CD14-positive monocyte (primary cell): ENCODE measurements around the gene MACC1. TPM values are rescaled to one million over a fixed set of nuclear protein-coding genes. Genes with fewer than 3 reads are reported as not detected.
A peak's percentile ranks its signal among the peaks of the same experiment; 100 is the strongest.

Experiments used
- DNase-seq, 3 donors: peaks; one replicate each; pipeline ENCODE4 v3.0.0-alpha.2; 2011 to 2022
- H2AFZ ChIP-seq: 2 replicates; pipeline ENCODE4 v1.6.0; 2012; ENCODE audit warnings: mild to moderate bottlenecking, low read depth, low read length, inconsistent platforms; ENCODE audit not compliant: insufficient read depth, poor library complexity, severe bottlenecking
- H3K27ac ChIP-seq, 2 donors: 1 replicate in 1 of 2; 2 replicates in 1 of 2; pipeline ENCODE4 v1.5.1; 2012 to 2013; ENCODE audit warnings: low read length in 2 of 2, control low read depth in 1 of 2, inconsistent platforms in 1 of 2, low read depth in 1 of 2, mild to moderate bottlenecking in 1 of 2
- H3K27me3 ChIP-seq, 2 donors: one replicate each; pipeline versions ENCODE4 v1.6.0 to v1.6.1; 2011 to 2013; ENCODE audit warnings: low read length in 2 of 2; ENCODE audit not compliant: control insufficient read depth in 2 of 2, insufficient read depth in 2 of 2
- H3K36me3 ChIP-seq, 2 donors: replicated peaks in 1 of 2; 1 replicate in 1 of 2; 2 replicates in 1 of 2; pipeline versions ENCODE4 v1.5.1 to v1.6.1; 2012 to 2013; ENCODE audit warnings: low read length in 2 of 2, control low read depth in 1 of 2, inconsistent platforms in 1 of 2, mild to moderate bottlenecking in 1 of 2; ENCODE audit not compliant: insufficient read depth in 2 of 2, control insufficient read depth in 1 of 2
- H3K4me1 ChIP-seq, 2 donors: 1 replicate in 1 of 2; 2 replicates in 1 of 2; pipeline versions ENCODE4 v1.5.1 to v1.6.1; 2012 to 2013; ENCODE audit warnings: low read length in 2 of 2, control low read depth in 1 of 2, inconsistent platforms in 1 of 2, mild to moderate bottlenecking in 1 of 2, moderate library complexity in 1 of 2; ENCODE audit not compliant: insufficient read depth in 2 of 2, control insufficient read depth in 1 of 2
- H3K4me2 ChIP-seq: replicated peaks from 2 replicates; pipeline ENCODE3; 2012; ENCODE audit warnings: low read length, moderate library complexity, mild to moderate bottlenecking; ENCODE audit not compliant: poor library complexity, severe bottlenecking; ENCODE audit errors: extremely low read depth
- H3K4me3 ChIP-seq, 3 experiments: fragments of 200-600 bp in 1 of 3; sonication (generic) in 1 of 3; replicated peaks in 1 of 3; 1 replicate in 2 of 3; 2 replicates in 1 of 3; pipeline ENCODE4 v1.5.1; 2011 to 2013; ENCODE audit warnings: low read length in 3 of 3, mild to moderate bottlenecking in 3 of 3, control low read depth in 2 of 3, low read depth in 2 of 3, inconsistent platforms in 1 of 3, moderate library complexity in 1 of 3
- H3K79me2 ChIP-seq: 2 replicates; pipeline ENCODE4 v1.6.0; 2012; ENCODE audit warnings: mild to moderate bottlenecking, control low read depth, inconsistent platforms, low read length, moderate library complexity; ENCODE audit not compliant: insufficient read depth
- H3K9ac ChIP-seq: 2 replicates; pipeline ENCODE4 v1.6.0; 2017; ENCODE audit warnings: low read length, mild to moderate bottlenecking; ENCODE audit not compliant: insufficient read depth, poor library complexity, severe bottlenecking
- H3K9me3 ChIP-seq, 2 donors: replicated peaks in 1 of 2; 1 replicate in 1 of 2; 2 replicates in 1 of 2; pipeline versions ENCODE4 v1.5.1 to v1.6.1; 2012 to 2013; ENCODE audit warnings: low read length in 2 of 2, control low read depth in 1 of 2; ENCODE audit not compliant: control insufficient read depth in 1 of 2, insufficient read depth in 1 of 2
- H4K20me1 ChIP-seq: 2 replicates; pipeline ENCODE4 v1.6.0; 2012; ENCODE audit warnings: mild to moderate bottlenecking, low read length, control low read depth, moderate library complexity; ENCODE audit not compliant: insufficient read depth
- H3K27ac Mint-ChIP-seq, 7 donors: one replicate each; pipeline ENCODE4 v1.8.0; 2020; ENCODE audit warnings: mild to moderate bottlenecking in 7 of 7, mixed read lengths in 7 of 7, moderate library complexity in 6 of 7, inconsistent platforms in 2 of 7
- H3K27me3 Mint-ChIP-seq, 3 donors: one replicate each; pipeline ENCODE4 v1.8.0; 2021 to 2022; ENCODE audit warnings: low read depth in 3 of 3, mild to moderate bottlenecking in 3 of 3, mixed read lengths in 3 of 3, moderate library complexity in 3 of 3, inconsistent platforms in 1 of 3
- H3K36me3 Mint-ChIP-seq, 2 donors: one replicate each; pipeline ENCODE4 v1.8.0; 2020; ENCODE audit warnings: mixed read lengths in 2 of 2, inconsistent platforms in 1 of 2, mild to moderate bottlenecking in 1 of 2
- H3K4me1 Mint-ChIP-seq: one replicate; pipeline ENCODE4 v1.8.0; 2020; ENCODE audit warnings: mild to moderate bottlenecking, mixed read lengths
- H3K4me3 Mint-ChIP-seq, 2 donors: one replicate each; pipeline ENCODE4 v1.8.0; 2020; ENCODE audit warnings: mild to moderate bottlenecking in 2 of 2, mixed read lengths in 2 of 2, moderate library complexity in 1 of 2
- H3K9me3 Mint-ChIP-seq, 7 donors: one replicate each; pipeline ENCODE4 v1.8.0; 2020 to 2022; ENCODE audit warnings: mixed read lengths in 7 of 7, mild to moderate bottlenecking in 6 of 7, moderate library complexity in 6 of 7, inconsistent platforms in 2 of 7
- CTCF ChIP-seq: fragments of 200-600 bp; IDR thresholded peaks from one replicate; pipeline ENCODE4 v1.8.0; 2022; ENCODE audit warnings: antibody characterized with exemption, mild to moderate bottlenecking
- WGBS: methylation state at CpG from one replicate; pipeline ENCODE4 v1.1.5; 2013; ENCODE audit warnings: missing lambda C conversion rate; ENCODE audit not compliant: insufficient coverage; 5-methylcytosine and 5-hydroxymethylcytosine counted together
- intact Hi-C, 2 donors: fragments of 100-400 bp; cut with micrococcal nuclease; formaldehyde crosslinking; loops; one replicate each; pipeline versions ENCODE4 v1.15.0 to v1.15.1; 2023
- polyA plus RNA-seq, 3 donors: library from polyadenylated mRNA; depleted of rRNA in 1 of 3; unstranded in 2 of 3; stranded (reverse) in 1 of 3; fragments of 300-500 nt in 2 of 3; fragments of >200 nt in 1 of 3; fragmentation: Illumina TruSeq in 2 of 3; gene quantifications; 1 replicate in 2 of 3; 2 replicates in 1 of 3; pipeline ENCODE4 v1.2.3, GENCODE V29; 2012 to 2021

The MACC1 gene
- polyA plus RNA-seq, 3 donors = not detected

DNA sequence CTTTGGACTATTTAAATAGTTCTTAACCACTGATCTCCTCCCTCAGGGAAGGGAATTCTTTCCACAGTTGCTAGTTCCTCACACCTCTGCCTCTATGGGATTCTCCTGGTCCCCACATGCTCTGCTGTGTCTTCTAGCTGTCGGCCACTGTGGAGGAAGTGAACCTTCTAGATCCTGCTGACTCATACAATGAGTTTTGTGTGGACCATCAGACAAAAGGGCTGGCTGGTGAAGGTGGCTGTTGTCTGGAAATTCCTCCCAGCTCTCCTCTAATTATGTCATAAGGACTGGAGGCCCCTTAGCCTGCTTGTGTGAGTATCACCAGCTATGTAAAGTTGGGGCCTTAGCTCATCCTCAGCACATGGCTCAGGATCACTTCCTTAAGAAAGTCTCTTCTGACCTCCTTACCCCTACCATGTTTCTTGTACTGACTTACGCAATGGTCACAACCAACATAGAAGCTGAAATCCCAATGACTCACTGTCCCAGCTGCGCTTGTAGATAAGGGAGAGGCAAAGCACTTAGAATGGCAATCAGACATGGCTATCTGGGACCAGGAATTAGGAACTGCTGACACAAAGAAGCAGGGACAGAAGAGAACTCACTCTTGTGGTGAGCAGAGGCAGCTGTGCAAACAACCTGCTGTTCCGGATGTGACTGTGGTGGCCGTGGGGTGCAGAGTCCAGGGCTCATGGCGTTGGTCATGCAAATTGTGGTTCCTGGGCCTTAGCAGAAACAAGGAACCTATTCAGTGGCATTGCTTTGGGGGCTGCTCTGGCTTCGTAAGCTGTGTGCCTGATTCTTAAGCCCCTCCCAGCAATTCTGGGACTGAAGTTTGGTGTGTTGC lies 2.5 kb upstream of the MACC1 start:
- Histone ChIP-seq H3K27me3 (no peaks in the 10 kb centered on the region), H3K9ac (peak overlapping the region; percentile 67), H4K20me1 (no peaks in the 10 kb centered on the region), H3K4me3 (peak overlapping the region in 1 of 3 experiments; percentile 40), H3K79me2 (no peaks in the 10 kb centered on the region), H3K9me3 (no peaks in the 10 kb centered on the region), H3K4me1 (peaks cover 33 to 43% of the 10 kb centered on the region in 2 donors), H3K4me2 (peak overlapping the region; percentile 45), H2AFZ (no peak overlapping the region), H3K27ac (peak overlapping the region; percentile 88 to 99), H3K36me3 (no peaks in the 10 kb centered on the region)
- H3K4me3 Mint-ChIP-seq = peak overlapping the region in 1 of 2 donors; percentile 59
- peaks cover 55% of the 10 kb centered on the region for H3K4me1 Mint-ChIP-seq
- H3K27ac Mint-ChIP-seq = peak overlapping the region; percentile 87 to 97 (median 96)
- H3K9me3 Mint-ChIP-seq = peaks cover 0 to 4% (median 0%) of the 10 kb centered on the region in 7 donors
- TF ChIP-seq CTCF = no peak
- 2% methylated on average over 4 of the region's 7 CpGs for WGBS
- intact Hi-C loops = loop anchor here (2.0 to 10.0 kb wide), 3 partner anchors 19 to 248 kb away; no protein-coding TSS in a partner anchor
- H3K27me3 Mint-ChIP-seq = peaks cover 0 to 1% (median 0%) of the 10 kb centered on the region in 3 donors
- peak; percentile 96 to 100 (median 98) for DNase-seq
- peaks cover 3% of the 10 kb centered on the region in 2 donors for H3K36me3 Mint-ChIP-seq

DNA sequence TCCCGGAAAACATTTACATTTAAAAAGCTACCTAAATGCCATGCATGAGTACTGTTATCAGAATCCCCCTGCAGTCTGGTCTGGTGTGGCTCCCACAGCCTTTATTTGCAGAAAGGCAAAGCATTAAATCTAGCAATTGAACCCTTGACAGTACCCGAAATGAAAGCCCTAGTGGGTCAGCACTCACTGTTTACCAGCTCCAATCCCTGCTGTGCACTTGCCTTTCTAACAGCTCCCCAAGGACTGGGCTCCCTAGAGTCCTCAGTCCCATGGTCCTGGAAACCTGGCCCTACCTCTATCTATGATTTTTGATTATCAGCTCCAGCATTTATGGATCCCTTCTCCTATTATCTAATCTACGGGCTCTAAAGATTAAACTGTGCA lies 1.9 kb upstream of the MACC1 start:
- Histone ChIP-seq H3K4me3 (no peak overlapping the region), H3K4me1 (peaks cover 33 to 40% of the 10 kb centered on the region in 2 donors), H3K79me2 (no peaks in the 10 kb centered on the region), H3K36me3 (no peaks in the 10 kb centered on the region), H3K9me3 (no peaks in the 10 kb centered on the region), H3K4me2 (no peak overlapping the region), H4K20me1 (no peaks in the 10 kb centered on the region), H2AFZ (no peak overlapping the region), H3K27me3 (no peaks in the 10 kb centered on the region), H3K27ac (peak overlapping the region; percentile 88 to 99), H3K9ac (peak overlapping the region; percentile 67)
- peaks cover 0 to 1% (median 0%) of the 10 kb centered on the region in 3 donors for H3K27me3 Mint-ChIP-seq
- H3K27ac Mint-ChIP-seq = peak overlapping the region; percentile 87 to 97 (median 96)
- H3K9me3 Mint-ChIP-seq = peaks cover 0 to 3% (median 0%) of the 10 kb centered on the region in 7 donors
- 90% methylated on average over 2 of the region's 3 CpGs for WGBS
- H3K4me3 Mint-ChIP-seq = no peak overlapping the region
- H3K4me1 Mint-ChIP-seq = peaks cover 54% of the 10 kb centered on the region
- peaks cover 3% of the 10 kb centered on the region in 2 donors for H3K36me3 Mint-ChIP-seq
- DNase-seq = no peak
- intact Hi-C loops = loop anchor here (2.0 to 10.0 kb wide), 3 partner anchors 18 to 248 kb away; no protein-coding TSS in a partner anchor
- TF ChIP-seq CTCF = no peak
